DND-41 (cell line): ENCODE measurements around the gene MTX1.

Source experiments
- CTCF ChIP-seq: IDR thresholded peaks from 2 replicates; pipeline ENCODE4 v1.5.1; 2012; ENCODE audit warnings: borderline replicate concordance, low read length, moderate library complexity, mild to moderate bottlenecking; ENCODE audit not compliant: poor library complexity, severe bottlenecking; ENCODE audit errors: extremely low read depth
- EZH2 ChIP-seq: IDR thresholded peaks from 3 replicates; pipeline ENCODE4 v1.6.1; 2012; ENCODE audit warnings: borderline replicate concordance, low read depth, mild to moderate bottlenecking, moderate library complexity, low read length, inconsistent platforms; ENCODE audit not compliant: severe bottlenecking

- TF ChIP-seq CTCF (no peak), EZH2 (no peak)
Observed at GRCh38 chr1:155170806-155171205, 37.7 kb upstream of the MTX1 start.
